HG02588 (cell line): ENCODE results near the gene CDK5.
"Not testable (repeated sequence)": the region's sequence is repeated elsewhere in the genome, so short reads cannot be mapped to it uniquely, and the experiment has no call there.

Experiments
- ATAC-seq: cut with Tn5 transposase; IDR thresholded peaks from one replicate; pipeline ENCODE4 v1.9.1; 2021; ENCODE audit warnings: mild to moderate bottlenecking, moderate library complexity; ENCODE audit not compliant: unreplicated experiment

The CDK5 gene

GRCh38 chr7:151017370-151017952, 40.2 kb downstream of the CDK5 start:
- ATAC-seq = no peak

GRCh38 chr7:151016942-151017341, 40.8 kb downstream of the CDK5 start:
- no peak for ATAC-seq

DNA sequence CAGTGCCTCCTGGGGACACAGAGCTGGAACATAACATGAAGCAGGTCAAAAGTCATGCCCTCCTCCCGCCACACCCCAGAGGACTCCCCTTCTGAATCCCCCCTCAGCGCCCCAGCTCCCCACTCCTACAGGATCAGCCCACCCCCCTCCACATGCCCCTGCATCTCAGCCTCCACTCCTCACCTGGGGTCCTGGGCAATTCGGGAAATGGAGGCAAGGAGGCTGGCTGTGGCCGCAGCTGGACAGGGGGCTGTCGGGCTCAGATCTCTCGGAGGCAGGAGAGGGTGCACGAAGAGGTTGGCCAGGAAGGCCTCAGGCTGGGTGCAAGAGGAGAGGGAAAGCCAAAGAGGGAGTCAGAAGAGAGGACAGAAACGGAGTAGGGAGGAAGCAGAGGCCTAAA, 41.2 kb downstream of the CDK5 start:
- ATAC-seq = no peak

DNA sequence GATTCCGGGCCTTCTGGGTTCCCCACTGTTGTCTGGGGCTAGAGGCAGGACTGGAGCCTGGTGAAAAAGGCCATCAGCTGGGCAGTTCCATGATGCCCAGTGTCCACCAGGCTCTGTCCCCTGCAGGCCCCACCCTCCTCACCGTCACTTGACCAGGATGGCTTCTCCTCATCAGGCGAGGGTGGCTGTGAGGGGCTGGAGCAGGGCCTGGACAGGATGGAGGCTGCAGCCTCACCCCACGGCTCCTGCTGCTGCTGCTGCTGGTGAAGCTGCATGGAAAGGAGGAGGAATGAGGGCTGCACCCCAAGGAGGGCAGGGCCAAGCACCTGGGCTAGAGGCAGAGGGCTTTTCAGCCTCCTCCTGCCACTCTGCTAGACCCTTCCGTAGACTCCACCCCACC, 41.7 kb downstream of the CDK5 start:
- no peak for ATAC-seq

- no peak for ATAC-seq
These were observed 42.7 kb downstream of the CDK5 start for GRCh38 chr7:151014950-151015349.

DNA sequence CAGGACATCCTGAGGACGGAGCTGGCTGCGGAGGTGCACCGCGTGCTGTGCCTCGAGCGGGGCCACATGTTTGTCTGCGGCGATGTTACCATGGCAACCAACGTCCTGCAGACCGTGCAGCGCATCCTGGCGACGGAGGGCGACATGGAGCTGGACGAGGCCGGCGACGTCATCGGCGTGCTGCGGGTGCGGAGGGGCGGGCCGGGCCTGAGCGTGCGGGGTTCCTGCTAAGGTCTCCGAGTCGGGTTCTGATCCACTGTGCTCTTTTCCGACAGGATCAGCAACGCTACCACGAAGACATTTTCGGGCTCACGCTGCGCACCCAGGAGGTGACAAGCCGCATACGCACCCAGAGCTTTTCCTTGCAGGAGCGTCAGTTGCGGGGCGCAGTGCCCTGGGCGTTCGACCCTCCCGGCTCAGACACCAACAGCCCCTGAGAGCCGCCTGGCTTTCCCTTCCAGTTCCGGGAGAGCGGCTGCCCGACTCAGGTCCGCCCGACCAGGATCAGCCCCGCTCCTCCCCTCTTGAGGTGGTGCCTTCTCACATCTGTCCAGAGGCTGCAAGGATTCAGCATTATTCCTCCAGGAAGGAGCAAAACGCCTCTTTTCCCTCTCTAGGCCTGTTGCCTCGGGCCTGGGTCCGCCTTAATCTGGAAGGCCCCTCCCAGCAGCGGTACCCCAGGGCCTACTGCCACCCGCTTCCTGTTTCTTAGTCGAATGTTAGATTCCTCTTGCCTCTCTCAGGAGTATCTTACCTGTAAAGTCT, 43.8 kb downstream of the CDK5 start:
- no peak for ATAC-seq

DNA sequence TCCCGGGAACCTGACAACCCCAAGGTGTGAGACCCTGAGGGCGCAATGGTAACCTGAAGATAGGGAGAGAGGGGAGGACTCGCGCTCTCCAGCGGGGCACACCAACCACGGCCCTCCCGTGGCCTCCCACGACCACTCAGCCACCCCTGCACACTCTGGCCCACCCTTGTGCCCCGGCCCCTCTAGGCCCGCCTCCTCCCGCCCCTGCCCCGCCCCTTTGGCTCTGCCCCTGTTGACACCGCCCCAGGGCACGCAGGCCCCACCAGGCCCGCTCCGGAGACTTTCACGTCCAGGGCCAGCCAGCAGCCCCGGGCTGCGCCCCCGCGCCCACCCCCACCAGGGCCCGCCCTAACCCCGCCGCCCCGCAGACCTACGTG, 44.4 kb downstream of the CDK5 start:
- no peak for ATAC-seq

DNA sequence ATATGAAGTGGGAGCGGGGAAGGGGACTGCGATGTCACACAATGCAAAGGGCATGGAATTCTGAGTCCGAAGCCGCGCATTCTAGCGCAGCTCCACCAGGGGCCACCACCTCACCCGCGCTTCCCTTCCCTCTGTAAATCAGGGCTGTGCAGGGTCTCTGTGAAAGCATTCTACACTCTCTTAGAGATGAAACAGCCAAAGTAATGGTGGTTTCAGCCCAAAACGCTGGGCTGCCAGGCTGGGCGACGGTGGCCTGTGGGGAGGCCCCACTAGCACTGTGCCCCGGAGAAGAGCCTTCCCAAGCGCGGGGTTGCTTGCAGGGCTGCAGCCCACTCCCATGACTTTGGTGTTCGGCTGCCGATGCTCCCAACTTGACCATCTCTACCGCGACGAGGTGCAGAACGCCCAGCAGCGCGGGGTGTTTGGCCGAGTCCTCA, 44.8 kb downstream of the CDK5 start:
- no peak for ATAC-seq

GRCh38 chr7:151012031-151012692, 45.5 kb downstream of the CDK5 start:
- ATAC-seq = no peak

- ATAC-seq = not testable (repeated sequence)
These were observed 46.1 kb downstream of the CDK5 start for GRCh38 chr7:151011616-151012015.

DNA sequence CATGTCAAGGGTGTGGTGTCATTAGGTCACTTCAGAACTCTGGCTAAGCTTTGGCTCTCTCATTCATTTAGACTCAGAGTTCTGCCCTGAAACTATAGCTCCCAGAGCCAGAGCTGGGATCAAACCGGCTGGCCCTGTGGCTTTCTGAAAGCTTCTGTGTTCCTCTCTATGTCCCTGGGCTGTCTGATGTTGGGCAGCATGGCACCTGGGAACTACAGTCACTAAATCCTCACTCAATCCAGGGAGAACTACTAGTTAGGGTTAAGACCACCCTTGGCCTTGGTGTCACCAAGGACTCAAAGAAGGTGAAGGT, 46.6 kb downstream of the CDK5 start:
- ATAC-seq = no peak

GRCh38 chr7:151010307-151011096, 47.2 kb downstream of the CDK5 start:
- no peak for ATAC-seq

DNA sequence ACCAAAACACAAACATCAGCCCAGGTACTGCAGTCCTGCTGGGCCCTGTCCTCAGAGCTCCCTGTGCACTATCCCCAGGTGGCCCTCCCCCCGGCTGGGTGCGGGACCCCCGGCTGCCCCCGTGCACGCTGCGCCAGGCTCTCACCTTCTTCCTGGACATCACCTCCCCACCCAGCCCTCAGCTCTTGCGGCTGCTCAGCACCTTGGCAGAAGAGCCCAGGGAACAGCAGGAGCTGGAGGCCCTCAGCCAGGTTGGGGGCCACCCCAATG, 47.7 kb downstream of the CDK5 start:
- no peak for ATAC-seq

- ATAC-seq = no peak
These were observed 48.2 kb downstream of the CDK5 start for GRCh38 chr7:151009327-151010036.

DNA sequence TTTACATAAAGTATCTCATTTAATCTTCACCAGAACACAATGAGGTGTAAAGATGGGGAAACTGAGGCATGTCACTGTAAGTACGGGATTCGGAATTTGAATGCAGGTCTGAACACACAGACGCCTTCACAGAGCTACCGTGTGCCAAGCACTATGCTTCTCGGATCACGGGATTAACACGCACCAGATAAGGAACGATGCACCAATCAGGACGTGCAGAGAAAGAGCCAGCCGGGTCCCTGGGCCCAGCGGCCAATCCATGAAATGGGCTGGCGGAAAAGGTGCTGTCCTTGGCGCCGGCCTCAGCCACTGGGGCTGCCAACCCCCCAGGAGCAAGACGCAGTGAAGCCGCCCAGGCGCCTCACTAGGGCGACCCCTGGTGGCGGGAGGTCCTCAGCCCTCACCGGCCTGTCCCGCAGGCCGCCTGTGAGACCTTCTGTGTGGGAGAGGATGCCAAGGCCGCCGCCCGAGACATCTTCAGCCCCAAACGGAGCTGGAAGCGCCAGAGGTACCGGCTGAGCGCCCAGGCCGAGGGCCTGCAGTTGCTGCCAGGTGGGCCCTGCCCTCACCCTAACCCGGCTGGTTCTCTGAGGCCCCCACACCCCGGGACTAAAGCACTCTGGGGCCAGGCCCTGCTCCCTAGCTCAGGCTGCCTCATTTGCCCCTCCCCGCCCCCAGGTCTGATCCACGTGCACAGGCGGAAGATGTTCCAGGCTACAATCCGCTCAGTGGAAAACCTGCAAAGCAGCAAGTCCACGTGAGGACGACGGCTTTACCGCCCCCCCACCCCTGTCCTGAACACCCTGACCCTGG, 49.0 kb downstream of the CDK5 start:
- peak; percentile 80 for ATAC-seq

GRCh38 chr7:151008143-151008510, 49.6 kb downstream of the CDK5 start:
- ATAC-seq = no peak

DNA sequence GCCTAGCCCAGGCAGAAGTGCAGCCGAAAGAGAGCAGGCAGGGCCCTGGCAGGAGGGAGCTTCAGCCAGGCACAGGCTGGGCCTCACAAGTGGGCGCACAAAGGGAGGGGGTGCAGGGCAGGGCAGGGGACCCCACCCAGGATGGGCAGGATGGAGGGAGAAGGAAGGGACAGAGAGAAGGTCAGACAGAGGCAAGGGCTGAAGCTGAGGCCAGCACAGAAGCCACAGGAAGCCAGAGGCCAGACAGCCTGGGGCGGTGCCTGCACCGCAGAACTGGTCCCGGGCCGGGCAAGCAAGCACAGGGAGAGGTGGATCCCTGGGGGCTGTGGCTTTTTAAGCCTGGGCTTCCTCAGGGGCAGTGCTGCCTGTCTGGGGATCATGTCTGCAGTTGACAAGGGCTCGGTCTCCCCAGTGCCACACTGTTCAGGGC, 50.2 kb downstream of the CDK5 start:
- no peak for ATAC-seq

GRCh38 chr7:151006590-151007300, 51.0 kb downstream of the CDK5 start:
- no peak for ATAC-seq

GRCh38 chr7:151005566-151005965, 52.1 kb downstream of the CDK5 start:
- ATAC-seq = no peak
